Left hindlimb (tissue), 1 donor: ENCODE data around the gene DCUN1D3.
"Not testable (repeated sequence)": the region's sequence is repeated elsewhere in the genome, so short reads cannot be mapped to it uniquely, and the experiment has no call there.

Source experiments
- DNase-seq: peaks from one replicate; pipeline ENCODE4 v3.0.0-alpha.2; 2018

Gene DCUN1D3

DNA sequence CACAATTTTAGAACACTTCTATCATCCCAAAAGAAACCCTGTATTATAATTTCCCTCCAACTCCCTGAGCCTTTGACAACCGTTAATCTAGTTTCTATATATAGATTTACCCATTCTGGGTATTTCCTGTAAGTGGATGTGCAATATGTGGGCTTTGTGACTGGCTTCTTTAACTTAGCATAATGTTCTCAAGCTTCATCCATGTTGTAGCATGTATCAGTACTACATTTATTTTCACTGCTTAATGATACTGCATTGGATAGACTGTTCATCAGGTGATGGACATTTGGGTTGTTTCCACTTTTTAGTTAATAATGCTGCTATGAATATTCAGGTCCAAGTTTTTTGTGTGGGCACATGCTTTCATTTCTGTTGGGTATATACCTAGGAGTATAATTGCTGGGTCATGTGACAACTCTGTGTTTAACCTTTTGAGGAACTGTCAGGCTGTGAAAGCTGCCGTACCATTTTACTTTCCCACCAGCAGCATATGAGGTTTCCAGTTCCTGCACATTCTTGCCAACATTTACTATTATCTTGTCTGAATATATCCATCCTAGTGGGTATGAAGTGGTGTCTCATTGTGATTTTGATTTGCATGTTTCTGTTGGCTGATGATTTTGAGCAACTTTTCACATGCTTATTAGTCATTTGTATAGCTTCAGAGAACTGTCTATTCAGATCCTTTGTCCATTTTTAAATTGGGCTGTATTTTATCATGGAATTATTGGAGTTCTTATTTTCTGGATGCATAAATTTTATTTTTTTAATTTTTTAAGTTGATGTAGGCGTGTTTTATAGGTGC is 77.4 kb downstream of the DCUN1D3 start:
- DNase-seq, result no peak

DNA sequence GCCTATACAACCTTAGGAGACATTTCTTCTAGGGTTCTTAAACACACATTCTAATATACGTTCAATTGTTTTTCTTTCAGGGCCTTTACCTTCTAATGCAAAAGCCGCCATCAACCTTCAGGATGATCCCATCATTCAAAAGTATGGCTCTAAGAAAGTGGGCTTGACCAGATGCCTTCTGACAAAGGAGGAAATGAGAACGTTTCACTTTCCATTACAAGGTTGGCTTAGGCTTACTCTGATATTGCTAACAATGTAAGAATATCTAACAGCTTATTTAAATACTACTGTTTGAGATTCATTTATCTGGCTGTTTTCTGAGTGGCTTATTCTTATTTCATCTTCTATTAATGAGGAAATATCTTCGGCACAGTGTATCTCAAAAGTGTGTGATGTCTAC is 78.5 kb downstream of the DCUN1D3 start:
- no peak for DNase-seq

DNA sequence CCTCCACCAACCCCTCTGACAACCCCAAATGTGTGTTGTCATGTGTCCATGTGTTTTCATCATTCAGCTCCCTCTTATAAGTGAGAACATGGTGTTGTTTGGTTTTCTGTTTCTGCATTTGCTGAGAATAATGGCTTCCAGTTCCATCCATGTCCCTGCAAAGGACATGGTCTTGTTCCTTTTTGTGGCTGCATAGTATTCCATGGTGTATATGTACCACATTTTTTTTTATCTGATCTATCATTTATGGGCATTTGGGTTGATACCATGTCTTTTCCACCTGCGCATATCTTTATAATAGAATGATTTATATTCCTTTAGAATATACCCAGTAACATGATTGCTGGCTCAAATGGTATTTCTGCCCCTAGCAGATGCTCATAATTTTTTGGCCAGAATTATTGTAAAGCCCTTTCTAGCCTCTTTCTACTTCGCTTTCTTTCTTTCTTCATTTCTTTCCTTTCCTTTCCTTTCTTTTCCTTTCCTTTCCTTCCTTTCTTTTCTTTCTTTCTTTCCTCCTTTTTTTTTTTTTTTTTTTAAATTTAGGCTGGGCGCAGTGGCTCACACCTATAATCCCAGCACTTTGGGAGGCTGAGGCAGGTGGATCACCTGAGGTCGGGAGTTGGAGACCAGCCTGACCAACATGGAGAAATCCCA is 81.1 kb downstream of the DCUN1D3 start:
- no peak for DNase-seq

DNA sequence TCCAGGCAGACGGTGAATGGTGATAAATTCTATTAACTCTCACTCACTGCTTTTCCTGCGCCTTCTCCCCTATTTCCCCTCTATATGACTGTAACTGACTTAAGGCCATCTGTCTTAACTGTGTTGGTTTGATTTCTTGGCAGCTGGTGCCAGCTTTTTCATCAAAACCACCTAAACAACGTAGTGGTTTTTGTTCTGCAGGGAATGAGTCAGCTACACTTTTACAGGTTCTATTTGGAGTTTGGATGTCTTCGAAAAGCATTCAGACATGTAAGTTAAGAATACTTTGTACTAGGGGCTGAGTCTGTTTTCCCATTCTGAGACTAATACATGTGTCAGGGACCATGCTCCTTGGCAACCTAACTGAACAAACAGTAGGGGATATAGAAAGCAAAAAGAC is 85.4 kb downstream of the DCUN1D3 start:
- DNase-seq, result no peak

DNA sequence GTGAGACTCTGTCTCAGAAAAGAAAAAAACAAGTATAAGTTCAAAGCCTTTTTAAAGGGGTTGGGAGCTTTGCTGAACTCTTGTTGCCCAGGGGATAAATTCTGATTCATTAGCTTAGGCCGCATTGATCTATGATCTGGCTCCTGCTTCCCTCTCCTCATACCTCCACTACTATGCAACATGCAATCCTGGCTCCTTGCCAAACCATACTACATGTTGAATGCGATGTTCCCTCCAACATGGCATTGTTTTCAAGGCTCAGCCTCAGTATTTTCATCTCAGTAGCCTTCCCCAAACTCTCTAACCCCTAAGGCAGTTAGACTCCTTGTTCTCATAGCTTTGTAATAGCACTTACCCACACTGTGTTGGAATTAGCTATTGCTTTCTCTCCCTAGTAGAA is 87.6 kb downstream of the DCUN1D3 start:
- DNase-seq, result no peak

DNA sequence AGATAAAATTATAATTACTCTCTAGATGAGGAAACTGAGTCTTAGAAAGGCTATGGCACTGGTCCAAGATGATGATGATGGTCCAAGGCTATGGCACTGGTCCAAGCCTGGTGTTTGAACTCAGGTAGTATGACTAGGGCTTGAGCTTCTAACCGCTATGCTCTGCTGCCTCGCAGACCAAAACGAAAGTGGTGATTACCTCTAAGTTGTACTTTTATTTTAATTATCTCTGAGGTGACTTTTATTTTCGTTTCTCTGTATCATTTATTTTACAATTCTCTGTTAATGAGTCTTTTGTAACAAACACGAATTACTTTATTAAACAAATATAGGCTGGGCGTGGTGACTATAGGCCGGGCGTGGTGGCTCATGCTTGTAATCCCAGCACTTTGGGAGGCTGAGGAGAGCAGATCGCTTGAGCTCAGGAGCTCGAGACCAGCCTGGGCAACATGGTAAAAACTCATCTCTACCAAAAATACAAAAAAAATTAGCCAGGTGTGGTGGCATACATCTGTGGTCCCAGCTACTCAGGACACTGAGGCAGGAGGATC is 88.2 kb downstream of the DCUN1D3 start:
- no peak for DNase-seq

DNA sequence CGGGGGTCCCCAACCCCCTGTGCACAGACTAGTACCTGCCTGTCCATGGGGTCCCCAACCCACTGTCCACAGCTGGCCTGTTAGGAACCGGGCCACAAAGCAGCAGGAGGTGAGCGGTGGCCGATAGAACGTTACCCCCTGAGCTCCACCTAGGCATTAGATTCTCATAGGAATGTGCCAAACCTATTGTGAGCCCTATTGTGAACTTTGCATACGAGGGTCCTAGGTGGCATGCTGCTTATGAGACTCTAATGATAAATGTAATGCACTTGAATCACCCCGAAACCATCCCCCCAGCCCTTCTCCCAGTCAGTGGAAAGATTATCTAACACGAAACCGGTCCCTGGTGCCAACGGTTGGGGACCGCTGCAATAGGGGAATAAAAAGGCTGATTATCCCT is 92.3 kb downstream of the DCUN1D3 start:
- no peak for DNase-seq

DNA sequence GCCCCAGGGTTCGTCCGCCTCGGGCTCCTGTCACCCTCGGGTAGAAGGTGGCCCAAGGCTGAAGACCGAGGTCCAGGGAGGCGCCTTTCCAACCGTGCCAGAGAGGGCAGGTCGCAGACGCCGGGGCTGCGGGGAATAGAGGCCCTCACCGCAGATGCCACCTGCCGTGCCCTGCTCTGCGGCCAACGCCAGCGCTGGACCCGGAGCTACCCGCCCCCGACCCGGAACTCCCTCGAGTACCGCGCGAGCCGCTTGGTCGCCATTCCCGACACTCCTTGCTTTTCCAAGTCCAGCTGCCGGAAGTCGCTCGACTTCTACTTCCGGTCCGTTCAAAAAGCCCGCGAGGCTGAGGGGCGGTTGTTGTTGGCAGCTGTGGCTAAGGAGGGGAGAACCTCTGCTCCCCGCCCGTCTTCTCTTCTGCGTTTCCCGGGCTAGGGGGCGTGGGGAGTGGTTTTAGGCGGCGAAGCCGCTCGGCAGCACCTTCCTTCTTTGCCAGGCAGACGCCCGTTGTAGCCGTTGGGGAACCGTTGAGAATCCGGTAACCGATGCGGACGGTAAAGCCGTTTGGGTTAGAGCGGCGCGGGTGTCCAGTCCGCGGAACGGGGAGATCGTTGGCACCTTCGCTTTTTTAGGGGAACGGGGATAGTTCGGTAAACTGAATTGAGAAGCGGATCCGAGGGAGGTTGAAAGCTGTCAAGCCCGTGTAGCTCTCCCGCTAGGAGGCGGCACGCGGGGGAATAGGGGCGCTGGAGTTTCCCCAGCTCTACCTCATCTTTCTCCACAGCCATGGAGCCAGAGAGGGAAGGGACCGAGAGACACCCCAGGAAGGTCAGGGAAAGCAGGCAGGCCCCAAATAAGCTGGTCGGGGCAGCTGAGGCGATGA is 93.7 kb downstream of the DCUN1D3 start, which contains the start of the genes ERI2 and REXO5:
Gene ERI2 (minus strand): TSS at position 305 of the 883 bp plus-strand sequence. CDS start 42 bp downstream, at position 263.
Gene REXO5 (plus strand): TSS at position 360 of the 883 bp plus-strand sequence. CDS start 427 bp downstream, at position 787.
- DNase-seq, result peak; percentile 97

DNA sequence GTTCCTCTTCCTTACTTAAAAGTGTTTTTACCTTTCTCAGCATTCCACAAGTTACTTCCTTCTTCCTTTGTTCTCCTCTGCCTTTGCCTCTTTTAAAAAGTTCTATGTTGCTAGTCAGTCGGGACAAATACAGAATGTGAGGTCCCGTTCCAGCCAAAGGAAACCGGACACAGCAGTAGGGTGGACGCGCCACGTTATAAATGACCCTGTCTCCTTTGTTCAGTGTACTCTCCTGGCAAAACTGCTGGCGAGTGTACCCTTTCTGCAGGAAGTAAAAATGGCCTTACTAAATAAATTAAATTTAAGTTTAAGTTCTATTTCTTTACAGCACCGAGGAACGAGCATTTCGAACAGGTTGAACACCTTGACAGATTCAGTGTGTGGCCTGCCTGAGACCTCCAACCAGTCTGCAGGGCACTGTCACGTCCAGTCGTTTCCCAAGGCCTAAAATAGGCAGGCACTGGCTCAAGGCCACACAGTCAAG is 94.4 kb downstream of the DCUN1D3 start:
- DNase-seq, result not testable (repeated sequence)
